Endodermal cell (in vitro differentiated cells): ENCODE data around the gene SSBP2. TPM values are rescaled to one million over a fixed set of nuclear protein-coding genes. Genes with fewer than 3 reads are reported as not detected.

Source experiments
- DNase-seq: peaks from one replicate; pipeline ENCODE4 v3.0.0-alpha.2; 2017
- H3K27ac ChIP-seq: 2 replicates; pipeline ENCODE4 v1.5.1; 2013; ENCODE audit warnings: mild to moderate bottlenecking, low read depth, low read length, moderate library complexity
- H3K27me3 ChIP-seq: 2 replicates; pipeline ENCODE4 v1.6.1; 2013; ENCODE audit warnings: mild to moderate bottlenecking, low read length, moderate library complexity; ENCODE audit not compliant: insufficient read depth, control insufficient read depth, poor library complexity, severe bottlenecking
- H3K36me3 ChIP-seq: 2 replicates; pipeline ENCODE4 v1.7.0; 2013; ENCODE audit warnings: mild to moderate bottlenecking, low read length, moderate library complexity; ENCODE audit not compliant: control insufficient read depth, insufficient read depth
- H3K4me1 ChIP-seq: one replicate; pipeline ENCODE4 v1.7.0; 2013; ENCODE audit warnings: low read length; ENCODE audit not compliant: control insufficient read depth, insufficient read depth
- H3K4me3 ChIP-seq: 2 replicates; pipeline ENCODE4 v1.5.1; 2013; ENCODE audit warnings: mild to moderate bottlenecking, low read length, moderate library complexity
- H3K9ac ChIP-seq: 2 replicates; pipeline ENCODE4 v1.6.1; 2013; ENCODE audit warnings: mild to moderate bottlenecking, low read length, moderate library complexity; ENCODE audit not compliant: poor library complexity, severe bottlenecking; ENCODE audit errors: extremely low read depth
- H3K9me3 ChIP-seq: 2 replicates; pipeline ENCODE4 v1.6.1; 2013; ENCODE audit warnings: mild to moderate bottlenecking, low read length, moderate library complexity; ENCODE audit not compliant: control insufficient read depth
- H3K27ac Mint-ChIP-seq: 2 replicates; pipeline ENCODE4 v1.8.0; 2020; ENCODE audit warnings: mixed read lengths
- H3K27me3 Mint-ChIP-seq: 2 replicates; pipeline ENCODE4 v1.8.0; 2021; ENCODE audit warnings: mild to moderate bottlenecking, mixed read lengths; ENCODE audit not compliant: insufficient read depth
- H3K36me3 Mint-ChIP-seq: 2 replicates; pipeline ENCODE4 v1.8.0; 2020; ENCODE audit warnings: low read depth, mixed read lengths
- H3K4me1 Mint-ChIP-seq: 2 replicates; pipeline ENCODE4 v1.8.0; 2020; ENCODE audit warnings: mixed read lengths
- H3K4me3 Mint-ChIP-seq: 2 replicates; pipeline ENCODE4 v1.8.0; 2020; ENCODE audit warnings: mild to moderate bottlenecking, moderate library complexity, mixed read lengths
- H3K9me3 Mint-ChIP-seq: 2 replicates; pipeline ENCODE4 v1.8.0; 2020; ENCODE audit warnings: mild to moderate bottlenecking, mixed read lengths
- CTCF ChIP-seq: fragments of 200-600 bp; sonication (generic); conservative IDR thresholded peaks from 2 replicates; pipeline ENCODE4 v1.5.0; 2021; ENCODE audit warnings: antibody characterized with exemption, mild to moderate bottlenecking
- WGBS, 2 experiments: methylation state at CpG; one replicate each; pipeline versions ENCODE4 v1.1.5 to v1.1.7; 2013; ENCODE audit warnings: missing lambda C conversion rate in 2 of 2, mixed read lengths in 1 of 2; ENCODE audit not compliant: insufficient coverage in 1 of 2, insufficient read length in 1 of 2; 5-methylcytosine and 5-hydroxymethylcytosine counted together
- total RNA-seq, 2 donors: library from RNA; stranded (reverse); fragmentation: NEBNext Ultra II Directional in 1 of 2; extraction: Animal tissue kit (Norgen Biotek cat#: 25700) in 1 of 2; gene quantifications; 2 replicates in 1 of 2; 3 replicates in 1 of 2; pipeline ENCODE4 v1.2.1, GENCODE V29; 2021

The SSBP2 gene
- total RNA-seq, 2 donors from 2014 or later, result 27.5 to 30.2 TPM

- no peaks in the 10 kb centered on the region for H3K4me1 ChIP-seq
- no peak overlapping the region for H3K27ac ChIP-seq
- Mint-ChIP-seq H3K4me3 (no peak overlapping the region), H3K27ac (no peak overlapping the region), H3K36me3 (no peaks in the 10 kb centered on the region), H3K4me1 (no peaks in the 10 kb centered on the region), H3K27me3 (no peaks in the 10 kb centered on the region), H3K9me3 (no peaks in the 10 kb centered on the region)
- no peak overlapping the region for H3K9ac ChIP-seq
- DNase-seq, result no peak
- WGBS, 2 experiments, result 88% methylated on average over 1 of the region's 1 CpG; no CpG with 5 or more reads in 1 of the 2 experiments
- no peaks in the 10 kb centered on the region for H3K9me3 ChIP-seq
- no peak for TF ChIP-seq CTCF
- H3K4me3 ChIP-seq, result no peak overlapping the region
- H3K36me3 ChIP-seq, result no peaks in the 10 kb centered on the region
- no peaks in the 10 kb centered on the region for H3K27me3 ChIP-seq
Observed at GRCh38 chr5:81575924-81576323, 175.0 kb downstream of the SSBP2 start.

- no peak for TF ChIP-seq CTCF
- Mint-ChIP-seq H3K4me3 (no peak overlapping the region), H3K9me3 (peaks cover 5% of the 10 kb centered on the region), H3K36me3 (peaks cover 11% of the 10 kb centered on the region), H3K4me1 (no peaks in the 10 kb centered on the region), H3K27ac (no peak overlapping the region), H3K27me3 (no peaks in the 10 kb centered on the region)
- Histone ChIP-seq H3K27me3 (no peaks in the 10 kb centered on the region), H3K36me3 (no peaks in the 10 kb centered on the region), H3K4me3 (no peak overlapping the region), H3K4me1 (no peaks in the 10 kb centered on the region), H3K9ac (no peak overlapping the region), H3K27ac (no peak overlapping the region), H3K9me3 (peaks cover 5% of the 10 kb centered on the region)
- DNase-seq, result no peak
Observed at GRCh38 chr5:81572201-81572600, 178.7 kb downstream of the SSBP2 start.

- Mint-ChIP-seq H3K4me3 (no peak overlapping the region), H3K27ac (no peak overlapping the region), H3K36me3 (no peaks in the 10 kb centered on the region), H3K4me1 (peaks cover 4% of the 10 kb centered on the region), H3K9me3 (no peaks in the 10 kb centered on the region), H3K27me3 (no peaks in the 10 kb centered on the region)
- H3K9ac ChIP-seq, result no peak overlapping the region
- no peaks in the 10 kb centered on the region for H3K27me3 ChIP-seq
- DNase-seq, result no peak
- H3K4me1 ChIP-seq, result no peaks in the 10 kb centered on the region
- no peaks in the 10 kb centered on the region for H3K36me3 ChIP-seq
- no peak overlapping the region for H3K27ac ChIP-seq
- no peak overlapping the region for H3K4me3 ChIP-seq
- no peak for TF ChIP-seq CTCF
- H3K9me3 ChIP-seq, result no peaks in the 10 kb centered on the region
- 93% methylated on average over 1 of the region's 1 CpG; no CpG with 5 or more reads in 1 of the 2 experiments for WGBS, 2 experiments
Observed at GRCh38 chr5:81558188-81558587, 192.7 kb downstream of the SSBP2 start.
